ENCODE results near the gene APOL1.
"Not testable (repeated sequence)": the region's sequence is repeated elsewhere in the genome, so short reads cannot be mapped to it uniquely, and the experiment has no call there.

Gene APOL1

DNA sequence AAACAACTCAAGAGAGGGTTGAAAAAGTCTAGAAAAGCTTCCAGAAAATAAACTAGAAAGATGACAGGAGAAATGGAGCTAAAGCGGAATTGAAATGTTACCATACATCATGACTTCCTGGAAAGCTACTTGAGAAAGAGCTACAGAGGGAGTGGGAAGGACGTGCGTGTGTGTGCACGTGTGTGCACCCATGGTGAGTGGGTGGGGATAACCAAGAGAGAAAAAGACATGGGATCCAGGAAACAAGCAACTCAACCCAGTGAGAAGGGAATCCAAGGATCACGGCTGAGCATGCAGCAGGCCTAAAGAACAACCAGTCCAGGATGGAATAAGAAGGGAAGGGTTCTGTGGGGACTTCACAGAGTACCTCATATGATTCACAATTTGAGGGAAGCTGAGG lies 21.6 kb downstream of the APOL1 start:
- no peak for DNase-seq

DNA sequence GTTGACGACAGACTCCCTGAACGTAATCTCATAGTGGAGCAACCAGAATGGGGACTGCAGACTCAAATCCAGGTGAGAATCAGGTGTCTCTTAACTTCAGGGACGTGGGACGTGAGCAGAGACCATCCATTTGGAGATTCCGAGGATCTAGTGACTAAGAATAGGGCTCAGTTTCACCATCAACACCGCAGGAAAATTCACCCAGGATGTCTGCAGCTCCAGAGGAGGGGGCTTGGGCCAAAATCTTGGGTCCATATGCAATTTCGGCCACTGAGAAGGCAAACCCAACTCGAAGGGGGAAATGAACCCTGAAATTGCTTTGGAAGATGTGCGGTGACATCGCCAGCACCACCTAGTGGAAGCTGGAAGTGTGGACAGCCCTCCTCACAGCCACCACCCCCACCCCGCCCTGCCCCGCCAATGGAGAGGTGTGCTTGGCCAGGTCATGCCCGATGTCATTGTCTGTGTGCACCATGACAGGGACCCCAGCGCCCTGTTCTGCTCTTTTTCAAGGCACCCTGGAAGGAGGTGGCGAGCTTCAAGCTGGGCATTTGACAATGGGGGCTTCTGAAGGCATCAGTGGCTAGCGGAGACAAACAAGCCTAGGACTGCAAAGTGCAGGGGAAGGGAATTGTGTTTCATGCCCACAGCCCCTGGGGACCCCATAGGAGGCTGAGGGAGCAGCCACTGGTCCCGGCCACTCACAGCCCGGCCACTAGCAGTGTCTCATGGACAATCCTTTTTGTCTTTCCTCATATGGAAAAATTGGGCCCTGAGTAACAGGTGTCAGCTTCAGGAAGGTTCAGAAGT lies 24.8 kb downstream of the APOL1 start:
- DNase-seq, result peak; percentile 59 to 61

DNA sequence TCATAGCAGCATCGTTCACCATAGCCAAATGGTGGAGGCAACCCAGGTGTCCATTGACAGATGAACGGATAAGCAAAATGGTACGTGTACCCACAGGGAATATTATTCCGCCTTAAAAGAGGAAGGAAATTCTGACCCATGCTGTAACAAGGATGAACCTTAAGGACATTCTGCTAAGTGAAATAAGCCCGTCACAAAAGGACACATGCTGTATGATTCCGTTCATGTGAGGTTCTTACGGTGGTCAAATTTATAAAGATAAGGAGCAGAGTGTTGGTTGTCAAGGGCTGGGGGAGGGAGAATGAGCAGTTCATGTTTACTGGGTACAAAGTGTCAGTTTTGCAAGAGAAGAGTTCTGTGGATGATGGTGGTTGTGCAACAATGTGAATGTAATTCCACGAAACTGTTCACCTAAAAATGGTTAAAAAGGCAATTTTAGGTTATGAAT lies 26.3 kb downstream of the APOL1 start:
- DNase-seq, result no peak

DNA sequence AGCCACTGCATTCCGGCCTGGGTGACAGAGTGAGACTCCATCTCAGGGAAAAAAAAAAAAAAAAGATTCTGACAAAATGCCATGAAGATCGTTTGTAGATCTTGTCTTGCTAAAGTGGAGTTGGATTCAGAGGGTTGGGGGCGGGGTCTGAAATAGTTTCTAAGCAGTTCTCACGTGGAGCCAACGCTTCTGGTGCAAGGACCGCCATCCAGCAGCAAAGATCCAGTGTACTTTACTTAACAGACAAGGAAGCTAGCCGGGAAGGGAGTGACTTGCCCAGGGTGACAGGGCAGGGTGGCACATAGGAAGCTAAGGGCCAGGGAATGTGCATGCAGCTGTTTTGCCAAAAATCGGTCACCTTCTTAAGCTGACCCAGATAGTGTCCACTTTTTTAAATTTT lies 27.4 kb downstream of the APOL1 start:
- DNase-seq, result no peak

DNA sequence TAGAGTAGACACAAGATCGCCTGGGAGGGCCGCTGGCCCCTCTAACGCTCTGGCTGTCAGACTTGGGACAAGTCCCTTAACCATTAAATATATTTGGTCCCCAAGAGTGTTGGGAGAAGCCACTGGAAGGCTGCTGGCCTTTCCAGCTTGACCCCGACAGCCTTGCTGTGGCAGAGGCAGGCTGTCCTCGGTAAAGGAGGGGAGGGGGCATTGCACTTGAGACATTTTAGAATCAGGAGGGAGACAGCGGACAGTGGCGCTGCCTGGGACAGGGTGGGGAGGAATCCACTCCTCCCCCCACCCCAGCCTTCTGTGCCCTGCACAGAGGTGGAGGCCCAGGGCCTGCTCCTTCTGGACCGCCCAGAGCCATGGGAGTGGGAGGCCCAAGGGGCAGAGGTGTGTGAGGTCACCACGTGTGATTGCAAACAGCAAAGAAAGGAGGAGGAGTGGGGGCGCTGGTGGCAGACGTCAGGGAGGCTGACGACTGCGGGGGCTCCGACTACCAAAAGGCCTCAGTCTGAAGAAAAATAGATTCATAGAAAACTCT lies 28.9 kb downstream of the APOL1 start:
- no peak for DNase-seq

DNA sequence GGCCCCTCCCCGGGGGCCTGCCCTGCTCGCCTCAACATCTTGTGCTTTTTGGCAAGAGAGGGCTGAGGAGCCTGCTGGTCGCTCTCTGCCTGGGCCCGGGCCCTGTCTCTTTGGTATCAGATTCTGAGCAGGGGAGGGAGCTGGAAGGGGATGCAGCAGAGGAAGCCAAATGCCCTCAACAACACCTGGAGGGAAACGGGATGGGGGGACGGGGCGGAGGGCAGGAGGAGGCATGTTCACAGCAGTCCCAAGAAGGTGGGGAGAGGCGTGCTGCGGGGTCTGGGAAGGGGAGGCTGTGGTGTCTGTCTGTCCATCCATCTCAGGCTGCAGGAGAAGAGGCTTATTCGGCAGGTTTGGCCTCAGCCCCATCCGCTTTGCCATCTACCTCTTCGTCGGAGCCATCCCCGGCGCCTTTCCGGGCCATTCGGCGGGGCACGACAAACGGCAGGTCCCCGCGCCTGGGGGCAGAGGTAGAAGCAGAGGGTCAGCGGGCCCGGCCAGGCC lies 29.4 kb downstream of the APOL1 start:
- DNase-seq, result no peak

DNA sequence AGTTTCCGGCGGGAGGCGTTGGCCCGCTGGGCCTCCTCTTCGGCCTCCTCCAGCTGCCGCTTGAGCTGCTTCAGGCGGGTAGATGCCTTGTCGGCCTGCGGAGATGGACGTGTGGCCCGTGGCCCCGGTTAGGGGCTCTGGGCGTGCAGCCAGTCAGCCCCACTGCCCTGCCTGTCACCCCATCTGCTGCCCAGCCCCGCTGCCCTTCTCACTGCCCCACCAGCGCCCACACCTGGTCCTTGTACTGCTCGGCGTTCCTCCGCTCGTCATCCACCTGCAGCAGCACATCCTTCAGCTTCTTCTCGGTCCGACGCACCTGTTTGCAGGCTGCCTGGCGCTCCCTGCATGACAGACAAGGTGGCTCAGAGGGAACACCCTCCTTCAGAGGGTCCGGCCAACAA lies 31.2 kb downstream of the APOL1 start:
- no peak for DNase-seq

DNA sequence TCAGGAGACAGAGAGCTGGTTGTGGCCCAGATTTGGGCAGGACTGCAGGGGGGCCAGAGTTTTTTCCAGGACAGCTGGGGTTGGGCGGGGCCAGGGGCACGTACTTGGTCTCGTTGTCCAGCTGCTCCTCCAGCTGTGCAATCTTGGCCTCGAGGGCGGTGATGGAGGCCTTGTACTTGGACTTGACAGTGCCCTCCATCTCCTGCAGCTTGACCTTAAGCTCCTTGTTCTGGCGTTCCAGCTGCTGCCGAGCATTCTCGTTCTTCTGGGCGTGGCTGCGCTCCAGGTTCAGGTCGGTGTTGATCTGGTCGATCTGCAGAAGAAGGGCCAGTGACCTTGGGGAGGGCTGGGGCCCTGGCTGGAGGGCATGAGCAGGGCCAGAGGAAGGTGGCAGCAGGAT lies 32.1 kb downstream of the APOL1 start:
- DNase-seq, result no peak

DNA sequence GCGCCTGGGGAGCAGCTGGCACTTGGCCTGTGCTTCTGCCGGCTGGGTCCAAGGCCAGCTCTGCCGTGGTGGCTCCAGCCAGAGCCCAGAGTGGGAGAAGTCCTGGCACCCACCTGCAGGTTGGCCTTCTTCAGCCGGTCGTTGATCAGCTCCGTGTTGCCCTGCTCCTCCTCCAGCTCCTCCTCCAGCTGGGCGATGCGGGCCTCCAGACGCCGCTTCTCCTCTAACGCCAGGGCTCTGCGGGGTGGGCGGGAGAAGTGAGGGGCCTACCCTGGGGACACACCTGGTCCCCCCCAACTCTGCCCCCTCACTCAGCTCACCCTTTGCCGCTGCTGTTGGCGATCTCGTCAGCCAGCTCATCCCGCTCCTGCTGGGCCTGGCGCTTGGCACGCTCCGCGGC lies 32.6 kb downstream of the APOL1 start:
- DNase-seq, result no peak

DNA sequence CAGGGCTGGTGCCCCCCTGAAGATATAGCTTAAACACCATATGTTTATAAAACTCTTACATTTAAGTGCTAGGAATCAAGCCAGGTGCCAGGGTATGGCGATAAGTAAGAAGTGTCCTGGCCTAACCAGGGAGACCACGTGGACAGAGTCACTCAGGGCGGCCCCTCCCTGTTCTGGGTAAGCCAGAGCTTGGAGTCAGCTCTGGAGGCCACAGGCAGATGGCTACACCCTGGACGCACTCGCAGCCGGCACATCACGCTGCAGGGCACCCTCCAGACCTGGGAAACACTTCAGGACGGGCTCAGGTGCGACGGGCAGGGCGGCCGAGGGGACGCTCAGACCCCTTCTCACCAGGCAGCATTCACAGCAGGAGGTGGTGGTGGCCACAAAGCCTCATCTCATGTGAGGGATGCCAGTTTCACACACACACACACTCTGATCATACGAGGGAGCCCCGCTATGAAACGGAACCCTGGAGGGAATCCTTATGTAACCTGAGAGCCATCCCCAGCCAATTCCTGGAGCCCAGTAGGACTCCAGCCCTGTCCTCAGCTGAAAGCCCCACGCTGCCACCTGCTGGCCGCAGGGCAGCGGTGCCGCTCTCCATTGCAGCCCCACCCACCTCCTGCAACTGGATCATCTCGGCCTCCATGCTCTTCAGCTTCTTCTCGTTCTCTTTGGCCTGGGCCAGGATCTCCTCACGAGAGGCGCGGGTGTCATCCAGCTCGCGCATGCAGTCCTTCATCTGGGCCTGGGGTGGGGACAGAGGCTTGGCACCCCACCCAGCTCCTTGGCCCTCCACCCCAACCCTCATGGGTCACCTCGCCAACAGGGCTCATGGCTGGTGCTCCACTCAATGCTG lies 33.4 kb downstream of the APOL1 start:
- peak; percentile 42 to 53 for DNase-seq

DNA sequence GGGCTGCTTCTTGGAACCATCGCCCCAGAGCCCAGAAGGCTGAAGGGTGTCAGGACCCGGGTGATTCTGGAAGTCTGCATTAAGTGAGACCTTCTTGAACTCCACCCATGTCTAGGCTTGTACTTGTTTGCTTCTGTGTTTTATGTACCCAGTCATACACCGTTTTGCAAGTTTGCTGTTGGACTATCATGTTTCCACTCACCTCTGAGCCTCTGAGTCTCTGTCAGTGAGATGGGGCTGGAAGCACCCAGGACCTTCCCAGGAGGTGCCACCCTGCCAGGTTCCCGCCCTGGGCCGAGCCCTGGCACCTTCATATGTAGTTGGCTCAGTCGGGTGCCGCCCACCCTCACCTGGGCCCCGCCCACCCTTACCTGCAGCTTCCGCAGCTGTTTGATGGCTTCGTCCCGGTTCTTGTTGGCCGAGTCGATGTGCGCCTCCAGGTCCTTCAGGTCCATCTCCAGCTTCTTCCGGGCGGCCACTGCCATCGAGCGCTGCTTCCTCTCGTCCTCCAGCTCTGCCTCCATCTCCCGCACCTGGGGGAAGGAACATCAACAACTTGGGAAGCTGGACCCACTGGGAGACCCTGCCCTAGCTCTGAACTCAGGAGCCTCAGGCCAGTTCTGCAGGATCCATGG lies 35.1 kb downstream of the APOL1 start:
- DNase-seq, result no peak

DNA sequence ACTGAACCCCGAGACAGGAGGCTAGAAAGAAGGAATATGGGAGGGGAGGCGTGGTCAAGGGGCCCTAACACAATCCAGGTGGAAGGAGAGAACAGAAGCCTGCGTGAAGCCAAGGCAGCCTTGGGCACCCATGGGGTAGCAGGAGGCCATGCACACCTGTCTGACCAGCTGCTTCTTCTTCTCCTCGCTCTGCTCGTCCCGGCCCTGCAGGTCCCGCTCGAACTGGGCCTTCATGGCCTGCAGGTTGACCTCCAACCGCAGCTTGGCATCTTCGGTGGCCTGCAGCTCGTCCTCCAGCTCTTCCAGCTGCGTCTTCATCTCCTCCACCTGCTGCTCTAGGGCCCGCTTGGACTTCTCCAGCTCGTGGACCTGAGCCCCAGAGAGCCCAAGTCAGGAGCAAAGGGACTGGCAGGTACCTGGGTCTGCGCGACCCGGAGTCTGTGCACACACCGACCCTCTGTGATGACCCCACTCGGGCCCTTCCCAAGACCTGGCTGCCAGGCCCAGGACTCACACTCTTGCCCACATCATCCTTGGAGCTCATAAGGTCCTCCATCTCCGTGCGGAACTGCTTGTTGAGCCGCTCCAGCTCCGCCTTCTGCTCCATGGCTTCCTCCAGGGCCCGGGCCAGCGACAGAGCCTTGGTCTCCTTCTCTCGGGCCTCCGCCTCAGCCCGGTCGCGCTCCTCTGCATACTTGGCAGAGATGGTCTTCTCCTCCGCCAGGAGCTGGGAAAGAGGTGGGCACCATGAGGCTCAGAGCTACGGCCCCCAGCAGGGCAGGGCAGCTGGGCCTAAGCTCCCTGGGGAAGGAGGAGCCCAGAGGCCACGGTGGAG lies 35.9 kb downstream of the APOL1 start:
- DNase-seq, result no peak

DNA sequence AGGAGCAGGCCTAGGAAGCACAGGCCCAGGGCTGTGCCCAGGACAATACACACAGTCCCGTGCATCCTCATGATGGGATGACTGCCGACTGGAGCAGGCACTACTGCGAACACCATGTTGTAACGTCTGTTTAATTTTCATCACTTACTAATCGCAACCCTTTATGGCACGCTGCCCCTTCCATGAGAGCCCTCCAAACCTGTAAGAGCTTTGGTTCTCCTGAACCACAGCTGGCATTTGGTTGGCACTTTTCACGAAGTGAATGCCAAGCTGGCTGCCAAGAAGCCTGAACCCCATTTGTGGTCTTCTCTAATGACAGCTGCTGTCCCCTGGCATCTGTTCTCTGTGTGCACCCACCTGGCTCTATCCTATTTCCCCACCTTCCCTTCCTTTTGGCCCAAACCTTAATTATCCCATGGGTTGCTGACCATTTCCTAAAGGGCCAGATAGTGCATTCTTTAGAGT lies 36.5 kb downstream of the APOL1 start:
- DNase-seq, result no peak

DNA sequence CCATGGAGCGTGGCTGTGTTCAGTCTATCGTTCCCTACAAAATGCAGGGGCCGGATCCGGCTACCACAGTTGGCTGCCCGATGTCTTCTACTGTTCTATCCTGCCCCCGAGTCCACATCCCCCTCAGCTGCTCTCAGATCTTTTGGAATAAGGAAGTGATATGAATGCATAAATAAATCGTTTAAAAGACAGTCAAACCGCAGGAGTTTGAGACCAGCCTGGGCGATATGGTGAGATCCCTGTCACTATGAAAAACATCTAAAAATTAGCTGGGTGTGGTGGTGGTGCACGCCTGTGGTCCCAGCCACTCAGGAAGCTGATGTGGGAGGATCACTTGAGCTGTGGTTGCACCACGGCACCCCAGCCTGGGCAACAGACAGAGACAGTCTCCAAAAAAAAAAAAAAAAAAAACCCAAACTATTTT lies 37.0 kb downstream of the APOL1 start:
- not testable (repeated sequence) for DNase-seq

DNA sequence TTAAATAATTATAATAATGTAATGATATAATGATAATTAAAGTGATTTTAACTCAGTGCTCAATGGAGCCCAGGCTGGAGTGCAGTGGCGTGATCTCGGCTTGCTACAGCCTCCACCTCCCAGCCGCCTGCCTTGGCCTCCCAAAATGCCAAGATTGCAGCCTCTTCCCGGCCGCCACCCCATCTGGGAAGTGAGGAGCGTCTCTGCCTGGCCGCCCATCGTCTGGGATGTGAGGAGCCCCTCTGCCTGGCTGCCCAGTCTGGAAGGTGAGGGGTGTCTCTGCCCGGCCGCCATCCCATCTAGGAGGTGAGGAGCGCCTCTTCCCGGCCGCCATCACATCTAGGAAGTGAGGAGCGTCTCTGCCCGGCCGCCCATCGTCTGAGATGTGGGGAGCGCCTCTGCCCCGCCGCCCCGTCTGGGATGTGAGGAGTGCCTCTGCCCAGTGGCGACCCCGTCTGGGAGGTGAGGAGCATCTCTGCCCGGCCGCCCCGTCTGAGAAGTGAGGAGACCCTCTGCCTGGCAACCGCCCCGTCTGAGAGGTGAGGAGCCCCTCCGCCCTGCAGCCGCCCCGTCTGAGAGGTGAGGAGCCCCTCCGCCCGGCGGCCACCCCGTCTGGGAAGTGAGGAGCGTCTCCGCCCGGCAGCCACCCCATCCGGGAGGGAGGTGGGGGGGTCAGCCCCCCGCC lies 37.6 kb downstream of the APOL1 start:
- not testable (repeated sequence) for DNase-seq

DNA sequence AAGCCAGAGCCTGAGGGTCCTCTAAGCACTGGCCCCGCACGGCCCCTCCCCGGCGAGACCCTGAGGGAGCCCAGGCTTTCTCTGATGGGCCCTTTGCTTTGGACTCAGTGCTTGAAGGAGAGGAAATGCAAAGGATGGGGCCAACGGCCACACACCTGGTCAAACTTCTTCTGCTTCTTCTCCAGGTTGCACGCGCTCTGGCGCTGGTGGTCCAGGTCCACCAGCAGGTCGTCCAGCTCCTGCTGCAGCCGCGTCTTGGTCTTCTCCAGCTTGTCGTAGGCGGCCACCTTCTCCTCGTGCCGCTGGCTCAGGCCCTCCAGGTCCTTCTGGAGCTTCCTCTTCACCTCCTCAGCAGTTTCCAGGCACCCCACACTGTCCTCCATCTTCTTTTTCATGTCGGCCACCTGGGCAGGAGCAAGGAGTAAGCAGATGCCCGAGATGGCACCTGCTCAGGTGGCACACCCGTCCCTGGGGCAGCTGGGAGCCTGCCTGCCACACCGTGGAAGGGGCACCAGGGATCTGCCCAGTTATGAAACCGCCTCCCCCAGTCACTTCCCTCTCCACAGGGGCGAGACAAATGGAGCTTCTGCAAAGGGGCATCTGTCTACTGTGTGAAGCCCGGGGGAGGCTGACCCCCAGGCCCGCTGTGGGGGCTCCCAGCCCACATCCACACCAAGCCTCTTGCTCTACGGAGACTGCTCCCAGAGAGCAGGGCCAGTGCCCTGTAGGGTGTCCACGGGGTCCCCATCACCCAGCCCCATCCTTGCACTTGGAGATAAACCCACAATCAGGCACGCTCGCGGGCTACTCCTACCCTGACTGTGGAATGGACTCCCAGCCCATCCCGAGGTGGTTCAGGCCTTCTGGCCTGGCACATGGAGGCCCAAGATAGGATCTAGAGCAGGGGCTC lies 39.2 kb downstream of the APOL1 start:
- no peak for DNase-seq

DNA sequence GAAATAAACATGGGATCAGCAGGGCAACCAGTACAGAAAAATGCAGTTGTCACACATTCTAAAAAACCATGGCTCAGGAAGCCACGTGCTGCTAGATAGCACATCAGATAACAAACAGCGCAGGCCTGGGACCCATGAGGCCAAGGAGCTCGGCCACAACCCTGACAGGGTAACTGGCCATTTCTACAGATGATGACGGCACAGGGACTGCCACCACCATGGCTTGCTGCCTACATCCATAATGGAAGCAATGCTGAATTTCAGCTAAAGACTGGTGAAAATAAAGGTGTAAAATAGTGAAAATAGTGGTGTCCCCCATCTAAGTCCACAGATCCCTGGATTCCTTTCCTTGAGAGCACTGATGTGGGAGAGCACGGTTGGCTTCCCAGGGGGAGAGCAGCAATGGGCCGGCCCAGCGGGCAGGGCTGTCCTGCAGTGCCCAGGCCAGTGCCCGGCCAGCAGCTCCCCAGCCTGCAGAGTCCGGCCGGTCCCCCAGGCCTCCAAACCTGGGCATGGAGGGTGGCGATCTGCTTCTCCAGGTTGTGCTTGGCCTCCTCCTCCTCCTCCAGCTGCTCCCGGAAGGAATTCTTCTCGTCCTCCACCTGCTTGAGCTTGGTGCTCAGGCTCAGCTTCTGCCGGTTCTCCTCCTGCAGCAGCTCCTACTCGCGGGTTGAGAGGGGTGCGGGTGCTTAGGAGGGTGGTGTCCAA lies 40.0 kb downstream of the APOL1 start:
- no peak for DNase-seq

DNA sequence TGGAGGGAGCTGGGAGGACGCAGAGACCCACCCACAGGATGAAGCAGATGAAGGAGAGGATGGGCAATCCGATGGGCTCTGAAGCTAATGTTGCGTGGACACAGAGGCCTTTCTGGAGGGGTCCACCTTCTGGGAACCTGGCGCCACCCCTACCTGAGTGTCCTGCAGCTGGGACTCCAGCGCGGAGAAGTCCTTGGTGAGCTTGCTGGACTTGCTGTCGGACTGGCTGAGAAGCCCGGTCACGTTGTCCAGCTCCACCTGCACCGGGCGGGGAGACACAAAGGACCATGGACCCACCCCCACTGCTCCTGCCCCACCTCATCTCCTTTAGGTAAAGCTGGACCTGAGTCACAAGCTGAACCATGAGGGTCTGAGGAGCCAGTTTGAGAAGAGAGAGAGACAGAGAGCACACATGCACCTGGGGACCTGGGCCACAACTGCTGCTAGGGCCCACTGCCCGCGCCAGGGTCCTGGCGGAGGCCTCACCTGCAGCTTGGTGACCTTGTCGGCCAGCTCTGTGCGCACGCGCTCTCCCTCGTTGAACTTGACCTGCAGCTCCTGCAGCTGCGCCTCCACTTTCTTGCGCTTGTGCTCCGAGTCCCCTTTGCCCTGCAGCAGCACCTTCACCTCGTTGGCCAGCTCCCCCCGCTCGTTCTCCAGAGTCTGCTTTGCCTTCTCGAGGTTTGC lies 40.8 kb downstream of the APOL1 start:
- DNase-seq, result no peak

DNA sequence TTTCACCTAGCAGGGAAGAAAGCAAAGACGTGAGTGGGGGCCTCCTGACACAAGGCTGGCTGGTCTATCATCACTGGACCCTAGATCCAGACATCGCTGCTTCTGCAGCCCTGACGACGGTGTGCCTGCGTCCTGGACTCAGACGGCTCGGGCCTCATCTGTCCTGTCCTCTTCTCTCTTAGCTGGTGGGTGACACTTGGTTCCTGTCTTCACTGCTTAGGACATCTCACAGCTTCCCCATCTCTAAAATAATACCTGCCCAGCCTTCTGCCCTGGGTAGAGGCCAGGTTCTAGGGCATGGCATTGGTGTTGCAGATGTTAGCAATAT lies 41.3 kb downstream of the APOL1 start:
- no peak for DNase-seq
